ENCODE measurements around the gene HHIPL1.
A peak's percentile ranks its signal among the peaks of the same experiment; 100 is the strongest.

The HHIPL1 gene

DNA sequence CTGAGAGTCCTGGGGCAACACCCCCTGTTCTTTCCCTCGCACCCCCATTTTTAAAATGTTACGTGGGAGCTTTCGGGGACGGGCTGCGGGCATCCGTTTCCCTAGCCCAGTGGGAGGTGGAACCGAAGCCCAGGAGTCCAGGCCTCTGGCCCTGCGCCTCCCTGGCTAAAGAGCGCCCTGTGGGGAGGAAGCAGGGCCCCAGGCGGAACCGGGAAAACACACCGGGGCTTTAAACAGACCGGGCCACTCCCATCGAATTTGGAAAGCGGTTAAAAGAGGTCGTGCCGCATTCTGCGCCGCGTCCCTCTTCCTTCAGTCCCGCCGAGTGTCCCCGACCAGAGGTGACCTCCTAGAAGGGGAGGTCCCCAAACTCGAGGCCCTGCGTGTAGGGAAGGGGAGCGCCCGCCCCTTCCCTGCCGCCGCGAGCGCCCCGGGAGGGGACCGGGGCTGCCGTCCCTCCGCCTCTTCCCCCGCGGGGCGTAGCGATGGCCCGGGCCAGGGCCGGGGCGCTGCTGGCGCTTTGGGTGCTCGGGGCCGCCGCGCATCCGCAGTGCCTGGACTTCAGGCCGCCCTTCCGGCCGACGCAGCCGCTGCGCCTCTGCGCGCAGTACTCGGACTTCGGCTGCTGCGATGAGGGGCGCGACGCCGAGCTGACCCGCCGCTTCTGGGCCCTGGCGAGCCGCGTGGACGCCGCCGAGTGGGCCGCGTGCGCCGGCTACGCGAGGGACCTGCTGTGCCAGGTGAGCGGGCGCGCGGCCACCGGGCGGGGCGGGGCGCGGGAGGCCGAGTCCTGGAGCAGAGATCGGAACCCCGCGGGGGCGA lies at the start of gene HHIPL1:
HHIPL1 (plus strand) TSS at position 407 of the 822 bp plus-strand sequence; CDS start at position 486, 79 bp downstream.
- DNase-seq, result no peak

DNA sequence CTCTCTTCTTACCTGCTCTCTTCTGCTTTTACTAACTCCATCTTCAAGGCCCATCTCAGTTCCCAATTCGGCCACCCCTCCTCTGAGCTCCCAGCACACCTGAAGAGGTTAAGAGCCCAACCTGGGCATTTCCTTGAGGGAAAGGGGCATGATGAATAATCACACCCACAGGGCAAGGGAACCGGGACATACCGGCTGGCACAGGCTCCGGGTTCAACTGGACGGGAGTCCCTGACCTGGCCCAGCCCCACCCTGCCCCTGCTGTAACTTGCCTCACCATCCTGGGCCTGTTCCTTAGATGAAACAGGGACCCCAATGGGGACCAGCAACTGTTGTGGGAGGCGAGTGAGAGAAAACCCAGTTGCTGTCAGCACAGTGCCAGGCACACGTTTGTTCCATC lies 49.4 kb upstream of the HHIPL1 start:
- DNase-seq, result no peak

DNA sequence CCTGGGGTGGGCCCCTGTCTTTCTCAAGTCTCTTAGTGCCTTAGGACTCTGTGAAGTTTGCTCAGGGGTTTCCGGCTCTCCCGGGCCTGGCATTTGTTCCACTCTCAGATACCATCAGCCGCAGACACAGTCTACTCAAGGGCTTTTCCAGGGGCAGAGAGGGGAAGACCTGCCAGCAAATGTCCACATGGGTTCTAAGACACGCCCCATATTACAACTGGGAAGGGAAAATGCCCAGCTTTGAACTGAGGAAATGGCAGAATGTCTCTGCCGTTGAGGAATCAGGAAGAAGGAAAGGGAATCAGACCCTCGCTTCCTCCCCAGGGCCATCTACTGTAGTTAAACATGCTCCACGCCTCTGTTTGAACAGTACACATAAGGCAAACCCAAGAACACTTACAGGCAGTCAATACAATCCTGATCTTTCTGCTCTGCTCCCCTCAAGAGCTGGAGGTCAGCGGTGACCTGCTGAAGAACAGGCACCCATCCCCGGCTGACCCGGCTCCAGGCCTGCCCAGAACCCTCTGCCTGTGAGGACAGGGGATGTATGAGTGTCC lies 48.8 kb upstream of the HHIPL1 start:
- no peak for DNase-seq

DNA sequence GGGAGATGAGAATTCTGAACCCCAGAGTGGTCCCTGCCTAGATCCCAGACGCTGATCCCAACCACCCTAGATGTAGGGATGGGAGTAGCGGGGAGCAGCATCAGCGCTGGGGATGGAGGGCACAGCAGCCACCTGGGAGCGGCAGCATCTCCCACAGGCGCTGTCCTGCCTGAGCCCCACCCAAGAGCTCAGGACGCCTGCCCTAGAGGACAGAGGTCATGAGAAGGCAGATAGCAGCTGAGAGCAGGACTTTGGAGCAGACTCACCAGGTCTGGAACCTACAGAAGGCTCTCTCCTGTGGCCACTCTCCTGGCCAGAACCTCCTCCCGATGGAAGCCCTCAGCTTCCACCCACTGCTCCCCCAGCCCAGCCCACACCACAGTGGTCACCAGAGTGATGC lies 48.2 kb upstream of the HHIPL1 start:
- DNase-seq, result no peak

DNA sequence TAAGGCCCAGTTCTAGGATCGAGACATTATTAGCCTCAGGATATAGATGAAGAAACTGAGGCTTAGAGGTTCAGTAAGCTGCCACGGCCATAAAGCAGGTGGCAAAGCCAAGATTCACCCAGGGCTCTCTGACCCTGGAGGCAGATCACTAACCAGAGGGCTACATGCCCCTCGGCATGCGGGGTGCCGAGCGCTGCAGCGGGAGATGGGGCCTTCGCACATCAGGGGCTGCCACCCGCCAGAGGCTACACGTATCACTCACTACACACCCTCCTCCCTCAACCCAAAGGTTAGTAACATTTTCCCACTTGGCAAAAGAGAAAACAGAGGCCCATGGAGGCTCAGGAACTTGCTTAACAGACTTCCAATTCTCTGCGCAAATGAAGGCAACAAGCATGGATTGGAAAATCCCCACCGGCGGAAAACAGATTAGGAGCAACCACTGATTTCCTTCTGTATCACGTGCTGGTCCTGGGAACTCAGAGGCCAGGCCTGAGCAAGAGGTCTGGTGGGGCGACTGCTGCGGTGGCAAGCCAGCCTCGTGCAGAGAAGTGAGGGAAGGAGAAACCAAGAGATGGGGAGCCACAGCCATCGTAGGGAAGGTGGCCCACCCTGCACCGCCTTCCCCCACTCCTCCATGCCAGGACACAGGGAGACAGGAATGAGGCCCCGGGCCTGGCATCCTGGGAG lies 46.9 kb upstream of the HHIPL1 start:
- DNase-seq, result no peak

DNA sequence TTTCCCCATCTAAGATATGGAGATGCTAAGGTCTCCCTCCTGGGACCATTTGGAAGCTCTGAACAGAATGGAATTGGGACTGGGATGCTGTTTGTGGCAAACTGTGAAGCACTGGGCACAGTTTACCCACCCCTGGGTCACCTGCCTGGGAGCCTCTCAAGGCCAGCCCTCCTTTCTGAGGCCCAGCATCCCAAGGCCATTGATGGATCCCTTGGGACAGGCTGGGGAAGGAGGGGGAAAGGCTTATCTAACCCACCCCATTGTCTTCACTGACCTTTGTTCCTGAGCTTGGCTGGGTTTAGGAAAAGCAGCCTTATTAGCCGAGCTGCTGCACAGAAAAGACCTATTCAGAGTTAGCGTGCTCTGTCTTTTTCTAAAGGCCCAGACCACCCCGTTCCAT lies 46.2 kb upstream of the HHIPL1 start:
- no peak for DNase-seq

DNA sequence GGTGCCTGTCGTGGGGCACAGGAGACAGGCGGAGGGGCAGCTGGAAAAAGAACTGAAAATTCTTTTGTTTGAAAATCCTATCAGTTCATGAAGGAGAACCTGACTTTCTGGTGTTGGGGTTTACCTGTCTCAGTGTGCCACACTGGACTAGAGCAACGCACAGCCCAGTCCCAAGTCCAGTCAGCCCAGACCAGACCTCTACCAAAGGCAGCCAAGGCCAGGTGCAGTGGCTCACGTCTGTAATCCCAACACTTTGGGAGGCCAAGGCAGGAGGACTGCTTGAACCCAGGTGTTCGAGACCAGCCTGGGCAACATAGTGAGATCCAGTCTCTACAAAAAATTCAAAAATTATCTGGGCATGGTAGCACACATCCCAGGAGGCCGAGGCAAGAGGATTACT lies 45.5 kb upstream of the HHIPL1 start:
- no peak for DNase-seq

DNA sequence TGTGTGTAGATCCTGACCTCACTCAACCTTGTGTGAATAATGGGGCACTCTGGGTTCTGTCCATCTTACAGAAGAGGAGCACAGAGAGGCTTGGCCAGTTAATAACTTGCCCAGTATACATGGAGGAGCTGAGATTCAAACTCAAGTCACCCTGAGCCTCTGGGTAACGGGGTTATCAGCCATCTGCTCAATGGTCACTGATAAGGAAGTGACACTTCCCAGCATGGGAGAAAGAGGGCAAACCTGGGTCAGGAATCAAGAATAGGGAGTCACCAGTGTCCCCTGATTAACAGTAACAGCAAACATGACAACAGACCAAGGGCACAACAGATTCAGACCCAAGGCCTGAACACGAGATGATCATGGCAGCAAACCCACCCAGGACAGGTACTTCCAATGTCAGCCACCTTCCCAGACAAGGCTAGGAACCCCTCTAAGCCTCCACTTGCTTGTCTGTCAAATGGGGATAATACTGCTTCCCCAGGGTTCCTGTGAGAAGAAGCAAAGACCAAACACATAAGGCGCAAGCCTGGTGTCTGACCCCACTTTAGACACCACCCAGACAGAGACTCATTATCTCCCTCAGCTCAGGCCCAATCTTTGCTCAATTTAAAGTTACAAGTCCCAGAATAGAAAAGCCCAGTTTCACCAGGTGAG lies 44.6 kb upstream of the HHIPL1 start:
- no peak for DNase-seq

DNA sequence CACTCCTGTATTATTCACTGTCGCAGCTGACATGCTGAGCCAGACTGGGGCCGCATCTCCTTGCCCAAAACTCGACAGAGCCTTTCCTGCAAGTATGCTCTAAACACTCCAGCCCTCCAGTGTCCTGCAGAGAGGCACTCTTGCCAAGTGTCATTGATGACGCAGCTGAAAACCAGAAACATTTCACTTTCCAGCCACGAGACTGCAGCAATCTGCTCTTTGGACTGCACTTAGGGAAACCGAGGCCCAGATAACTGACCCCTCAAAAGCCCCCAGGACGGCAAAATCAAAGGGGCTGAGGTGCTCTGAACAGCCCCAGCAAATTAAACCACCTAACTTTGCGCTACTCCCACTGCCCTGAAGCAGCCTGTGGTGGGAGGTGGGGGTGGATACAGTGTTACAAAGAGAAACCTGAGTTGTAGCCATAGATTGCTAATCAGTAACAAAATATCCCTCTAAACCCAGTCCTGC lies 43.5 kb upstream of the HHIPL1 start:
- DNase-seq, result no peak

DNA sequence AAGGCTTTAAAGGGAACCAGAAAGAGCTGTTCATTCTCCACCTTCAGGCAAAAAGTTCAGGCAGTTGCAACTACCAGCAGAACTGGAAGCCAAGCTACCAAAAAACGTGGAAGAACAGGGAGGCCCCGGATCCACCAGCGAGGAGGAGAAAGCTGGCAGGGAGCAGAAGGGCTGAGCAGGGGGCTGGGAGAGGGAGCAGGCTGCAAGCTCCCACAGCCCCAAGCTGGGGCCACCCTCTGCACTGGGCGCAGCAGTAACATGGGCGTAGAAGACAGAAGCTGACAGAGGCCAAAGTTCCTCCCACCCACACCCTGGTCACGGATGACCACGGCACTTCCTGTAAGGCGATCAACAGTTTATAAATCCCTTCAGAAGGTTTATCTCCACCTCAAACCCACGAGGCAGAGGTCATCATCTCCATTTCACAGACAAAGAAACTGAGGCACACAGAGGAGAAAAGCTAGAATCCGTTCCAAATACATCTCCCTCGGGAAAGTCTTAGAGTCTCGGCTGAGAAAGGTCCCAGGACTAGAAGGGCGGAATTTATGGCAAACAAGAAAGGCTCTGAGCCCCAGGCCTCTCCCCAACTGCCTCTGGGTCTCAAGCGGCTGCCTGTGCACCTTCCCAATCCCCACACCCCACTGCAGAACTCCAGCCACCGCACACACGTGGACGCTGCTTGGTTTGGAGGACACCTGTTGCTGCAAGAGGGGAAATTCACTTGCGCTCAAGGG lies 42.7 kb upstream of the HHIPL1 start:
- DNase-seq, result no peak

DNA sequence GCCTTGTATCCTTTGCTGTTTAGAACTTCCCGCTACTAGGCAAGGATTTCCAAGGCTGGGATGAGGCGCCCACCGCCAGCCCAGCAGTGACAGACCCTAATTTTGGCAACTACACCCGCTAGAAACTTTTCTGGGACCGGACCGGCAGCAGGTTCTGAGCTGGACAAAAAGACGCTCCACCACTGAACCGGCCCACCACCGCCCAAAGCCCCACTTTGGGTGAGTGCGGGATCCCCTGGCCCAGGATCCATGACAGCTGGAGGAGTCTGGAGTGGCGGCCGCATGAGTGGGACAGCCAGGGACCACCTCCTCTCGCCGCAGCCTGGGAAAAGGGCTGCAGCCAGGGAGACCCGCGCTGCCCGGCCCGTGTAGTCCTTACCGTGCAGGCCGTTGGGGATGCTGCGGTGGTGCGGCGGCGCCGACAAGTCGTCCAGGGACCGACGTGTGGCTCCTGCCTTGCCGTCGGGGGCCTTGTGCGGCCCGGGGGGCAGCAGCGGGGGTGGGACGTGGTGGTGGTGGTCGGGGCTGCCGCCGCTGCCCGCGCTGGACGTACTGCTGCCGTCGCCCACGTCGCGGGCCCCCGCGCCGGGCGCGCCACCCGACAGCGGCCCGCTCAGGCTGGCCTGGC lies 42.0 kb upstream of the HHIPL1 start:
- DNase-seq, result no peak

DNA sequence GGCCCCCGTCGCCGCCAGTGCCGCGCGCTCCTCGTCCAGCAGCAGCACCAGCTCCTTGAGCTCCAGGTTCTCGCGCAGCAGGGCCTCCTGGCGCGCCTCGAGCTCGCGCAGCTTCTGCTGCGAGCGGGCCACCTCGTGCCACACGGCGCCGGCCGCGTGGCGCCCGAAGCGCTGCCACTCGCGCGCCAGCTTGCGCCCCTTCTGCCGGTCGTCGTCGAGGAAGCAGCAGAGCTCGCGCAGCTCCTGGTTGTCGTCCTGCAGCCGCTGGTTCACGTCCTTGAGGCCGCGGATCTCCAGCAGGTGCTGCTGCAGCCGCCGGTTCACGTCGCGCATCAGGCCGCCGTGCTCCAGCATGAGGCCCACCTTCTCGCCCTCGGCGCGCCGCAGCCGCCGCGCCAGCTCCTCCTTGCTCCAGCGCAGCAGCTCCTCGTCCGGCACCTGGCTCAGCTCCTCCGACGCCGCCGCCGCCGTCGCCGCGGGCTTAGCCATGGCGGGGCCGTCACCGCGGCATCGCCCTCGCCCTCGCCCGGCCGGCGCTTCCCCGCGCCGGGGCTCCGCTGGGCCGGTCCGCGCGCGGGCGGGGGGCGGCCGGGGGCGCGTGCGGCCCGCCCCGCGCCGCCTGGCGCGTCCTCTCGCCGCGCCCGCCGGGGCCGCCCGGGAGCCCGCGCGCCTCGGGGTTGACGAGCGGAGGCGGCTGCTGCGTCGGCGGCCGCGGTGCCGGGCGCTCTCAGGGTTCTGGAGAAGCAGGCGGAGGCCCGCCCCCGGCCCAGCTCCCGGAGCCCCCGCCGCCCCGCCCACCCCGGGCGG lies 41.3 kb upstream of the HHIPL1 start, which contains the start of gene CCDC85C:
CCDC85C (minus strand) TSS at position 737 of the 807 bp plus-strand sequence; CDS start at position 489, 248 bp downstream.
- peak; percentile 49 for DNase-seq

DNA sequence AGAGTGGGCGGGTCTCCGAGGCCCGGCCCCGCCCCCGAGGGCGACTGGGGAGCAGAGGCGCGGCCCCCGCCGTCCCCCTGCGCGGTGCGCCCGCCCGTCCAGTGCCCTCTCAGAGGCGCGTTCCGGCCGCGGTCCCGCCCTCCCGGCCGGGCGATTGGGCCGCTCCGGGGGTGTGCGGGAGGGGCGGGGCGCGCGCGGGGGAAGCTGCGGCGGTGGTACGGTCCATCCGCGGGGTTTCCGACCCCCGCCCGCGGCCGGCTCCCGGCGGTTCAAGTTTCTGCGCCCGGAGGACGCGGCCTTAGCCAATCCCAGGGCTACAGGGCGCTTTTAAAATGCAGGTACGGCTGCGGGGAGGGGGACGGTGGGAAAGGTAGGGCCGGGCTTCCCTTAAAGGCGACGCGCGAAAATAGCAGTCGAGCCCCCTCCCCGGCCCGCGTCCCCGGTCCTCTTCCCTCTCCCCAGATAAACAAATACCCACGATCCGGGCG lies 40.6 kb upstream of the HHIPL1 start:
- peak; percentile 100 for DNase-seq

DNA sequence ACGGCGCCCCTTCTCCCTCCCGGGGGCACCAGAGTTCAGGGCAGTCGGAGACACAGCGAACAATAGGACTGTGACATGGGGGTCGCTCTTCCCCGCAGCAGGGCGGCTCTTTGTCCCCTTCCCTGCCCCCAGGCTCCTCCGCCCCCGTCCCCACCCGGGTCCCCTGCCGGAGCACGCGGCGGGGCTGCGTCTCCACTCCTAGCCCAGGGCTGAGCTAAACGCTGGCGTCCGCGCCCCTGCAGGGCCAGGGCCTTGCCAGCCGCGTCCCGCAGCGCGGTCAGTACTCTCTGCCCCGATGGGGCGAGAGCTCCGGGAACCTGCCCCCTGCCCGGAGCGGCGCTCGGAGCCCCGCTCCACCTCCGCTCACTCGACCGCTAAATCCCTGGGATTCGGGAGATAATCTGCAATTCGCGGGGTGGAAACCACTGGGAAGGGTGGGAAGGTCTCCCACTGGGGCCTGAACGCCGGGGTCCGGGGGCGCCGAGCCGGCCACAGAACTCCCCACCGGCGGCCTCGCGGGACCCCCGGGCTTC lies 40.1 kb upstream of the HHIPL1 start:
- peak; percentile 42 for DNase-seq

DNA sequence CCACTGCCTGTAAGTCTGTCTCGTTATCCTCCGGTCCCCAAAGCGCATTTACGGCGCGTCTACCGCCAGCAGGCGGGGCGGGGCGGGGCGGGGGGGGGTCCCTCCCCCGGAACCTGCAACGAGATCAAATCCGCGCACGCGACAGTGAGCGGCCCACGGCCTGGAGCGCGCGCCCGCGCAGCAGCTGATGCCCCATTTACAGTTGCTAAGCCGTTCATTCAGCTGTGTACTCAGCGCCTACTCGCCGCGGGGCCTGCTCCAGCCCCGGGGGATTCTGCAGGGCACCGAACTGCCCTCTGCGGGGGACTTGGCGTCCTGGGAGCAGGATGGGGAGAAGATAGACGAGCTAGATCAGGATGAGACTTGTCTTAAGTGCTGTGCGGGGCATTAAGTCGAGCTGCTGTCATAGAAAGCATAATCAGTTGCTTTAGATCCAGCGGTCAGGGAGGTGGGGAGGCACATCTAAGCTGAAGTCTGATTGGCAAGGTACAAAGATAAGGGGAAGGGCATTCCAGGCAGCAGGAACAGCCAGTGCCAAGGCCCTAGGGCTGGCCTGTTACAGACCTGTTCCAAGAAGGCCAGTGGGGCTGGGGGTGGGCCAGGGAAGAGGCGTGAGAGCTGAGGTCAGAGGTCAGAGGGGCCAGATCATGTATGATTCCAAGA lies 39.5 kb upstream of the HHIPL1 start:
- DNase-seq, result peak; percentile 71

DNA sequence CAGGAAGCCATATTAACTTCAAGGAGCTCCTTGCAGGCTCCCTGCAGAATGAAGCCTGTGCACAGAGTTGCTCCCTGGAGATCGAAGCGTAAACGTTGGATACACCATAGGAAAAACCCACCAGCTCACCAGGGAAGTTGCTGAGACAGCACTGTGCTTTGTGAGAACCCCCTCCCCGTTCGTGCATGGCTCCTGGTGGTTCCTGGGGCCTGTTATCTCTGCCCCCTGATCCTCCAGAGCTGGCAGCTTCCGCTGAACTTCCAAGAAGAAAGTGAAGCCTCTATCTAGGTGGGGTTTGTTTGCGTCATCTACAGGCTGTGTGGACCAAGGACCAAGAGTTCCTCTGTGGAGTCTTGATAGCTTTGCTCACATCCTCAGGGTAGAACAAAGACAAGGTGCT lies 38.6 kb upstream of the HHIPL1 start:
- DNase-seq, result no peak

DNA sequence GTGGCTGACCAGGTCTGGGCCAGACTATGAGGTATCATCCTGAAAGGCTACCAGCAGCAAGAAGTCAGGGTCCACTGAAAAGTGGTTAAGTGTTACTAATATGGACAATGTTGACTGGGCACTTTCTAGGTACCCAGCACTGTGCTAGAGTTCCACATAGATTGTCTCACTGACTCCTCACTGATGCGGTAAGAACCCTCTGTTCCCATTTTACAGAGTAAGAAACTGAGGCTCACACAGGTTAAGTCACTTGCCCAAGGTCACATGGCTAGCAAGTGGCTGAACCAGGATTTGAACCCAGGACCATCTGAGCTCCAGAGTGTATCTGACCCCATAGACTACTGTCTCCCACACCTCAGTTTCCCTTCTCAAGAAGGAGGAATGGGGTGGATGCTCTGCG lies 36.3 kb upstream of the HHIPL1 start:
- no peak for DNase-seq

DNA sequence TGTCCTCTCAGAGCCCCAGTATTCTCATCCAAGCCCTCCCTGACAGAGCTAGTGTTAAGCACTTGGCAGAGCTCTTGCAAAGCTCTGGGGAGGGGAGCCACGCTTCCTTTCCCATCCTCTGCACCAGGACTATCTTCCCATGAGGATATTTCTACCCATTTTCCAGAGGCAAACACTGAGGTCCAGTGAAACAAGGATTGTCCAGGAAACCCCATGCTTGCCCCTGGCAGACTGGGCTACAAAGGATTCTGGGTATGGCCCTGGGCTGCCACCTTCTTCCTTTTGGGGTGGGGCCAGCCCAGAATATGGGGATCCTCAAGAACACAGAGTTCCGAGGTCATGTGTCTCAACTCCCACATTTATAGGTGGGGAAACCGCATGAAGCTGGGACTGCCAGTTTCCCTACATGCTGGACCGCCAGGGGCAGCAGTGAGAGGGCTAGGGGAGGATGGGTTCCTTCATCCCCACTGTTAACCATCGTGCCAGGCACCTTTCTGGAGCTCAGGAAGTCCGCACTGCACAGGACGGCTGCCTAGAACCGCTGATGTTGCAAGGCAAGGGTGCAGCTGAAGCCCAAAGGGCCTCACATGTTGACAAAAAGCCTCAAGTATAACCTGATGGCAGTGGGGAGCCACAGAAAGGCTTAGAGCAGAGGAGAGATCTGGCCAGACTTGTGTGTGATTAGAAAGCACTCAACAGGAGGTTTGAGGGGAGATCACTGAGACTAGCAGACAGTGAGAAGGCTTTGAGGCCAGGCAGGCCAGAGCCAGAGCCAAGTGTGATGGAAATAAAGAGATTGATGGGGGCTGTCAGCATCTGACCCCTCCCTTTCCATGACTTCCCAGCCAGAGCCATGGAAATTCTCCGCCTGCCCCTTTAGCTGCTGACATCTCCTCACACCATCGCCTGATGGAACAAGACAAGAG lies 35.4 kb upstream of the HHIPL1 start:
- DNase-seq, result no peak

DNA sequence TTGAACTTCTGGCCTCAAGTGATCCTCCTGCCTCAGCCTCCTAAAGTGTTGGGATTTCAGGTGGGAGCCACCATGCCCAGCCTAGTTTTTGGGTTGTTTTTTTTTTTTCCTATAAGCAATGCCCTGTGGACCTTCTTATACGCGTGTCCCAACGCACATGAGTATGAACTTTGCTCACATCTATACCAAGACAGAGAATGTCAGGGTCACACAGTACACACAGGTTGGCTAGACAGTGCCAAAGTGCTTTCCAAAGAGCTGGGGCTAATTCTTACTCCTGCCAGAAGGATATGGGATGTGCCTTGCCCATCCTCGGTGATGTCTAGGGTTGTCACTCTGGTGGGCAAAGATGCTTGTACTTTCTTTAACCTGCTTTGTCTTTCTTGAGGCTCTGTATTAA lies 33.3 kb upstream of the HHIPL1 start:
- DNase-seq, result no peak

Measured in NCI-H1105 (cell line).